Activated CD4-positive, alpha-beta memory T cell treated with anti-CD3 and anti-CD28 coated beads for 36 hours (primary cell): Measurements from ENCODE around the gene KLF16. TPM values are rescaled to one million over a fixed set of nuclear protein-coding genes. Genes with fewer than 3 reads are reported as not detected.
"Not testable (repeated sequence)": the region's sequence is repeated elsewhere in the genome, so short reads cannot be mapped to it uniquely, and the experiment has no call there.

Experiments used
- CTCF ChIA-PET: fragments of 350-600 bp; sonication (Branson Sonifier 250); formaldehyde crosslinking; loops from one replicate; lab custom pipeline; 2021; ENCODE audit warnings: antibody characterized with exemption, inconsistent platforms; lab: Charles Lee
- POLR2A ChIA-PET: fragments of 350-600 bp; sonication (Branson Sonifier 250); formaldehyde crosslinking; loops from one replicate; lab custom pipeline; 2021; ENCODE audit warnings: antibody characterized with exemption; lab: Charles Lee
- DNase-seq: peaks from one replicate; pipeline ENCODE4 v3.0.0-alpha.2; 2020
- H3K27ac Mint-ChIP-seq: one replicate; pipeline ENCODE4 v1.8.0; 2021; ENCODE audit warnings: mixed read lengths
- H3K27me3 Mint-ChIP-seq: one replicate; pipeline ENCODE4 v1.8.0; 2021; ENCODE audit warnings: mixed read lengths
- H3K36me3 Mint-ChIP-seq: one replicate; pipeline ENCODE4 v1.8.0; 2021; ENCODE audit warnings: mixed read lengths
- H3K4me1 Mint-ChIP-seq: one replicate; pipeline ENCODE4 v1.8.0; 2021; ENCODE audit warnings: low read depth, mixed read lengths
- H3K4me3 Mint-ChIP-seq: one replicate; pipeline ENCODE4 v1.8.0; 2021; ENCODE audit warnings: mild to moderate bottlenecking, mixed read lengths
- H3K9me3 Mint-ChIP-seq: one replicate; pipeline ENCODE4 v1.8.0; 2021; ENCODE audit warnings: mixed read lengths
- intact Hi-C: fragments of 100-400 bp; cut with micrococcal nuclease; formaldehyde crosslinking; loops from one replicate; pipeline ENCODE4 v1.15.1; 2023
- total RNA-seq, 2 experiments: library from RNA; stranded (reverse); gene quantifications; one replicate each; pipeline ENCODE4 v1.2.3, GENCODE V29; 2021

The KLF16 gene
- total RNA-seq, 2 experiments from 2014 or later, result 23.3 to 24.2 TPM

DNA sequence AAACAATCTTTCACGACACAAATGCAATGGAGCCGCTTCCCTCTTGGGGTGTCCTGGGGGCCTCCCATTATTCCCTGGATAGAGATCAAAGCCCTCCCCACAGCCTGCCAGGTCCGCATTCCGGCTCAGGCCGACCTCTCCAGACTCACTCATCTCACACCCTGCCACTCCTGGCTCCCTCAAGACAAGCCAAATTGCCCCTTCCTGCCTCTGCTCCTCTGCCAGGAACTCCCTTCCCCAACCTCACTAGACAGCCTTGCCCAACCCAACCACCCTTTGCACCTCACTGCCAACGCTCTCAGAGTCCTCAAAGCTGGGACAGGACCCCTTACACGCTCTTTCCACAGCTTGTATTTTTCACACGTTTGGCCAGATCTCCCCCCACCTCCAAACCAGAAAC is 20.4 kb upstream of the KLF16 start:
- peak overlapping the region; percentile 95 for H3K4me3 Mint-ChIP-seq

GRCh38 chr19:1882786-1883692 is 19.7 kb upstream of the KLF16 start:
- POLR2A ChIA-PET, result interaction anchor here (0.9 to 2.7 kb wide), 5 partner anchors 8 to 26 kb away, joined by 3 to 11 read pairs (median 3); no protein-coding TSS in a partner anchor
- no peaks in the 10 kb centered on the region for H3K9me3 Mint-ChIP-seq
- peak overlapping the region; percentile 98 for H3K27ac Mint-ChIP-seq
- intact Hi-C loops, result loop anchor here (2.0 to 5.0 kb wide), 2 partner anchors 18 to 199 kb away; no protein-coding TSS in a partner anchor
- no peak for DNase-seq
- H3K4me1 Mint-ChIP-seq, result peaks cover 27% of the 10 kb centered on the region
- no peaks in the 10 kb centered on the region for H3K27me3 Mint-ChIP-seq
- H3K36me3 Mint-ChIP-seq, result peaks cover 16% of the 10 kb centered on the region
- peak overlapping the region; percentile 95 for H3K4me3 Mint-ChIP-seq
- CTCF ChIA-PET, result interaction anchor here (1.2 to 3.3 kb wide), 4 partner anchors 8 to 46 kb away, joined by 3 to 19 read pairs (median 6); no protein-coding TSS in a partner anchor

More for the DNA sequence above, 20.4 kb upstream of the KLF16 start:
- H3K36me3 Mint-ChIP-seq, result peaks cover 16% of the 10 kb centered on the region
- peaks cover 27% of the 10 kb centered on the region for H3K4me1 Mint-ChIP-seq
- no peaks in the 10 kb centered on the region for H3K27me3 Mint-ChIP-seq
- intact Hi-C loops, result loop anchor here (1.0 to 5.0 kb wide), 3 partner anchors 7 to 199 kb away; no protein-coding TSS in a partner anchor
- no peaks in the 10 kb centered on the region for H3K9me3 Mint-ChIP-seq
- ChIA-PET CTCF (interaction anchor here (1.2 to 3.3 kb wide), 4 partner anchors 9 to 45 kb away, joined by 3 to 19 read pairs (median 6); no protein-coding TSS in a partner anchor), POLR2A (interaction anchor here (1.2 to 2.4 kb wide), 4 partner anchors 9 to 27 kb away, joined by 3 to 20 read pairs (median 4); partner anchors contain the start of genes ADAT3 and SCAMP4)
- peak; percentile 45 for DNase-seq
- H3K27ac Mint-ChIP-seq, result peak overlapping the region; percentile 98

GRCh38 chr19:1882089-1882785 is 18.9 kb upstream of the KLF16 start:
- Mint-ChIP-seq H3K4me1 (peaks cover 27% of the 10 kb centered on the region), H3K36me3 (peaks cover 16% of the 10 kb centered on the region), H3K27me3 (no peaks in the 10 kb centered on the region), H3K9me3 (no peaks in the 10 kb centered on the region), H3K27ac (peak overlapping the region; percentile 98), H3K4me3 (peak overlapping the region; percentile 95)
- DNase-seq, result peak; percentile 86
- intact Hi-C loops, result loop anchor here (2.0 to 5.0 kb wide), 2 partner anchors 17 to 200 kb away; no protein-coding TSS in a partner anchor
- CTCF ChIA-PET, result interaction anchor here (1.0 to 3.3 kb wide), 2 partner anchors 15 to 17 kb away, joined by 3 to 19 read pairs; no protein-coding TSS in a partner anchor
- POLR2A ChIA-PET, result interaction anchor here (0.9 to 2.7 kb wide), 3 partner anchors 8 to 15 kb away, joined by 3 to 11 read pairs (median 3); no protein-coding TSS in a partner anchor

- intact Hi-C loops, result loop anchor here (2.0 to 5.0 kb wide), 2 partner anchors 17 to 201 kb away; no protein-coding TSS in a partner anchor
- peak overlapping the region; percentile 95 for H3K4me3 Mint-ChIP-seq
- peaks cover 16% of the 10 kb centered on the region for H3K36me3 Mint-ChIP-seq
- ChIA-PET CTCF (interaction anchor here (1.0 kb wide), 1 partner anchor 16 kb away, joined by 3 read pairs; no protein-coding TSS in a partner anchor), POLR2A (interaction anchor here (2.7 kb wide), 1 partner anchor 16 kb away, joined by 11 read pairs; no protein-coding TSS in a partner anchor)
- H3K27ac Mint-ChIP-seq, result peak overlapping the region; percentile 98
- H3K4me1 Mint-ChIP-seq, result peaks cover 27% of the 10 kb centered on the region
- not testable (repeated sequence) for H3K9me3 Mint-ChIP-seq, H3K27me3 Mint-ChIP-seq, DNase-seq
Observed at GRCh38 chr19:1881393-1882088, 18.2 kb upstream of the KLF16 start.

DNA sequence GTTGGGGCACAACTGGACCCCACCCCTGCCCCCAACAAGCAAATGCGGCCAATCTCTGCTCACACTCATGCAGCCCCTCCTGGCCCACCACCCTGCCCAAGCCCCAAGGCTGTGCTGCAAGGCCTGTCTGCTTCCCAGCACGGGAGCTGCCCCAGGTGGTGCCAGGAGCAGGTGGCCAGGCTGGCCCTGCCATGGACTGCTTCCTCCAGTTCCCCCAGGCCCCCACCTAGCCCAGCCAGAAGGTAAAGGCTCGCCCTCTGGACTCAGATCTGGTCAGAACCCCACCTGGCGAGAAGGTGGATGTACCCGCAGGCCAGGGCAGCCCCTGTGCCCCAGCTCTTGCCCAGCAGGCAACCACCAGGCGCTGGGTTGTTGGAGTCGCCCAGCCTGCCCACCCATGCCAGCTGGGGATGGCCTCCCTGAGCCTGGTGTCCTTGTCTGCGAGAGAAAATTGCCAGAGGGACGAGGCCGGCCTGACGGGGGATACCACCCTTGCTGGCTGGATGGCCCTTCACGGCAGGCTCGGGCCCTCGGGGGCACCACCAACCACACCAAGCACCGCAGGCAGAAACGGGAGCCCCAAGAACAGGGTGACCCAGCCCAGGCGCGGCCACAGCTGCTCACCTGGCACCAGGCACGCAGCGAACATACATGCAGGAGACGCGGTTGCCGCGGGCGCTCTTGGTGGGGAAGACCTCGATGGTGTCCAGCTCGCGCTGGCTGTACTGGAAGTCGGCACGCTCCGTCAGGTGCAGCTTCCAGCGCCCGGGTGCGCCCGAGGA is 17.4 kb upstream of the KLF16 start:
- ChIA-PET CTCF (no interaction called here), POLR2A (interaction anchor here (2.7 kb wide), 1 partner anchor 17 kb away, joined by 11 read pairs; no protein-coding TSS in a partner anchor)
- H3K4me3 Mint-ChIP-seq, result peak overlapping the region; percentile 23
- peak overlapping the region; percentile 69 for H3K27ac Mint-ChIP-seq
- DNase-seq, result no peak
- H3K27me3 Mint-ChIP-seq, result no peaks in the 10 kb centered on the region
- H3K4me1 Mint-ChIP-seq, result peaks cover 32% of the 10 kb centered on the region
- no peaks in the 10 kb centered on the region for H3K9me3 Mint-ChIP-seq
- intact Hi-C loops, result loop anchor here (5.0 kb wide), 1 partner anchor 201 kb away; no protein-coding TSS in a partner anchor
- H3K36me3 Mint-ChIP-seq, result peaks cover 19% of the 10 kb centered on the region

- CTCF ChIA-PET, H3K27me3 Mint-ChIP-seq, H3K4me3 Mint-ChIP-seq, POLR2A ChIA-PET, DNase-seq, H3K27ac Mint-ChIP-seq, H3K9me3 Mint-ChIP-seq: not testable (repeated sequence)
- intact Hi-C loops, result loop anchor here (5.0 kb wide), 1 partner anchor 202 kb away; no protein-coding TSS in a partner anchor
- H3K4me1 Mint-ChIP-seq, result peaks cover 32% of the 10 kb centered on the region
- H3K36me3 Mint-ChIP-seq, result peaks cover 25% of the 10 kb centered on the region
Observed at GRCh38 chr19:1879982-1880381, 16.6 kb upstream of the KLF16 start.

DNA sequence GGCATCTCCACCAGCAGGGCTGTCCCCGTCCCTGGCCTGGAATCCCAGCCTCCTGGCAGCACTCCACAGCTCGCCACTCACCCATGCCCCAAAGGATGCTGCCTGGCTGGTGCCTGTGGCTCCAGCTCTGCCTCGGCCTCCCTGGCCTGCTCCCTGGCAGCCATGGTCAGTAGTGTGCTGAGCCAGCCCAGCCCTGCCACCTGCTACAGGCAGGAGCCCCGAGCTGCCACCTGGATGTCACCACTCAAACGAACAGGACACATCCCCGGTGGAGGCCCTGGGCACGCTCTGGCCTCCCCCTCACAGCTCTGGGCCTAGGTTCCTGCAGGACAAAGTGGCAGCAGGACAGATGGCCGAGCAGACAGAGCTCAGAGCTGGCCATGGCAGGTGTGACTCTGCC is 15.2 kb upstream of the KLF16 start:
- H3K27me3 Mint-ChIP-seq, intact Hi-C loops: not testable (repeated sequence)

DNA sequence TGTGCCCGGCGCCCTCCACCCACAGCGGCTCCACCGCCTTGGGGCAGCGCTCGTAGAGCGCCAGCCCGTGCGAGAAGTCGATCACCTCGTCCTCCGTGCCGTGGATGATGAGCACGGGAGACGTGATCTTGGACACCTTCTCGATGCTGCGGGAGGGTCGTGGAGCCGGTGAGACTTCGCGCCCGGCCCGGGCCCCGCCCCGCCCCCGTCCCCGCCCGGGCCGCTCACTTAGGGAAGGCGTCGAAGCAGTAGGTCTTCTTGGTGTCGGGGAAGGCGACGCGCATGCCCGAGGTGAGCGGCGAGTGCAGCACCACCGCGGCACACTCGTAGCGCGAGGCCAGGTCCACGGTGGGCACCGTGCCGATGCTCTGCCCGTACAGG is 13.9 kb upstream of the KLF16 start:
- Mint-ChIP-seq H3K4me1 (peaks cover 22% of the 10 kb centered on the region), H3K36me3 (peaks cover 21% of the 10 kb centered on the region)
- DNase-seq, H3K27ac Mint-ChIP-seq, H3K4me3 Mint-ChIP-seq, H3K9me3 Mint-ChIP-seq, intact Hi-C loops, H3K27me3 Mint-ChIP-seq: not testable (repeated sequence)
- ChIA-PET POLR2A (interaction anchor here (1.5 to 3.0 kb wide), 3 partner anchors 12 to 65 kb away, joined by 3 to 19 read pairs (median 8); no protein-coding TSS in a partner anchor), CTCF (interaction anchor here (1.6 to 3.4 kb wide), 2 partner anchors 13 to 21 kb away, joined by 9 to 18 read pairs; no protein-coding TSS in a partner anchor)

More for the DNA sequence above, 15.2 kb upstream of the KLF16 start:
- Mint-ChIP-seq H3K36me3 (peaks cover 25% of the 10 kb centered on the region), H3K4me1 (peaks cover 35% of the 10 kb centered on the region)
- H3K4me3 Mint-ChIP-seq, H3K27ac Mint-ChIP-seq, DNase-seq, H3K9me3 Mint-ChIP-seq, POLR2A ChIA-PET, CTCF ChIA-PET: not testable (repeated sequence)

- not testable (repeated sequence) for H3K27me3 Mint-ChIP-seq, DNase-seq, H3K9me3 Mint-ChIP-seq
- CTCF ChIA-PET, result interaction anchor here (0.6 to 3.4 kb wide), 9 partner anchors 8 to 53 kb away, joined by 3 to 18 read pairs (median 5); partner anchors contain the start of gene ABHD17A
- Mint-ChIP-seq H3K36me3 (peaks cover 21% of the 10 kb centered on the region), H3K27ac (peak overlapping the region; percentile 87), H3K4me1 (peaks cover 17% of the 10 kb centered on the region), H3K4me3 (peak overlapping the region; percentile 99)
- POLR2A ChIA-PET, result interaction anchor here (0.8 to 3.0 kb wide), 6 partner anchors 8 to 66 kb away, joined by 3 to 19 read pairs (median 4); partner anchors contain the start of genes ABHD17A, ADAT3 and SCAMP4
- intact Hi-C loops, result loop anchor here (1.0 kb wide), 2 partner anchors 8 to 12 kb away; no protein-coding TSS in a partner anchor
Observed at GRCh38 chr19:1876496-1877279, 13.3 kb upstream of the KLF16 start.
